Body of pancreas (tissue), 4 donors: ENCODE measurements around the gene ZNF562.

ENCODE experiments used
- POLR2A ChIP-seq, 3 donors: fragments of 450-650 bp; IDR thresholded peaks; one replicate each; pipeline ENCODE4 v1.6.1; 2016; ENCODE audit warnings: antibody characterized with exemption in 3 of 3, mild to moderate bottlenecking in 2 of 3
- TF ChIP-seq, protein P1 (sequence below), 7 experiments: fragments of 450-650 bp in 4 of 7; fragments of 200-600 bp in 3 of 7; sonication (generic) in 3 of 7; IDR thresholded peaks; one replicate each; pipeline ENCODE4 v1.5.1; 2016 to 2019; ENCODE audit warnings: antibody characterized with exemption in 7 of 7

GRCh38 chr19:9650345-9650744 lies 24.6 kb downstream of the ZNF562 start:
- TF ChIP-seq, protein P1, sequence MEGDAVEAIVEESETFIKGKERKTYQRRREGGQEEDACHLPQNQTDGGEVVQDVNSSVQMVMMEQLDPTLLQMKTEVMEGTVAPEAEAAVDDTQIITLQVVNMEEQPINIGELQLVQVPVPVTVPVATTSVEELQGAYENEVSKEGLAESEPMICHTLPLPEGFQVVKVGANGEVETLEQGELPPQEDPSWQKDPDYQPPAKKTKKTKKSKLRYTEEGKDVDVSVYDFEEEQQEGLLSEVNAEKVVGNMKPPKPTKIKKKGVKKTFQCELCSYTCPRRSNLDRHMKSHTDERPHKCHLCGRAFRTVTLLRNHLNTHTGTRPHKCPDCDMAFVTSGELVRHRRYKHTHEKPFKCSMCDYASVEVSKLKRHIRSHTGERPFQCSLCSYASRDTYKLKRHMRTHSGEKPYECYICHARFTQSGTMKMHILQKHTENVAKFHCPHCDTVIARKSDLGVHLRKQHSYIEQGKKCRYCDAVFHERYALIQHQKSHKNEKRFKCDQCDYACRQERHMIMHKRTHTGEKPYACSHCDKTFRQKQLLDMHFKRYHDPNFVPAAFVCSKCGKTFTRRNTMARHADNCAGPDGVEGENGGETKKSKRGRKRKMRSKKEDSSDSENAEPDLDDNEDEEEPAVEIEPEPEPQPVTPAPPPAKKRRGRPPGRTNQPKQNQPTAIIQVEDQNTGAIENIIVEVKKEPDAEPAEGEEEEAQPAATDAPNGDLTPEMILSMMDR (IDR thresholded peaks at IDR 0.05) = no peak
- TF ChIP-seq POLR2A (IDR thresholded peaks at IDR 0.05) = no peak
